ENCODE measurements around the gene ERBB4.
A peak's percentile ranks its signal among the peaks of the same experiment; 100 is the strongest.
"Not testable (repeated sequence)": the region's sequence is repeated elsewhere in the genome, so short reads cannot be mapped to it uniquely, and the experiment has no call there.

ERBB4 gene

DNA sequence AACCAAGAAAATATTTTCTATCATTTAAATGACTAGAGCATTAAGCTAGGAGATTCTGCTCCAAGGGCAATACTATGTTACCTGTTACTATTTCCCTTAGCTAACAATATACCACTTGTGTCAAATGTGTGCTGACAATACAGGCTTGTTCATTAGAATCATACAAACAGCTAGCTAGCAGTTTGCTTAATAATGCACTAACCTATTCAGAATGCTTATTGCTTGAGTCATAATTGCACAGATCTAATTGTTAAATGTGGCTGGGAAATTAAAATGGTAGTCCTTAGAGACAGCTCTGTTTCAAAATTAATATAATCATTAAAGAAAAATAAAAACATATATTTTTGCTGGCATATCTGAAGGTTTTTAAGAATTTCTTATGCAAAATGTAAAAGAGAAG is 344.2 kb downstream of the ERBB4 start:
- DNase-seq, result no peak

DNA sequence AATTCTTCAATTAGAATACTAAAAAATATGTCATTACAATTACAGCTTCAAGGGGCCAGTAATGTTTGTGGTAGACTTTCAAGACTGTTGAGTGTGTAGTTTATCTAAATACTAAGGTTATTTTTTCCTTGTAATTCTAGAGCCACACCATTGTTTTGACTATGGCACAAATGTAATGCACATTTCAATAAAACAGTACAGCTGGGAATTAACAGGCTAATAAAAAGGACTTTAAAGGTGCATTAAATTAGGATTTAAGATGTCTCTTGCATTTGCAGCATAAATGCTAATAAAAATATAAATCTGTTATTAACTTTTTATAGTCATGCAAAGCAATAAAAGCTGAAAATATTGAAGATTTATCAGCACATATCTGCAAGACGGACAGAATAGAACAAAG is 344.8 kb downstream of the ERBB4 start:
- no peak for DNase-seq

DNA sequence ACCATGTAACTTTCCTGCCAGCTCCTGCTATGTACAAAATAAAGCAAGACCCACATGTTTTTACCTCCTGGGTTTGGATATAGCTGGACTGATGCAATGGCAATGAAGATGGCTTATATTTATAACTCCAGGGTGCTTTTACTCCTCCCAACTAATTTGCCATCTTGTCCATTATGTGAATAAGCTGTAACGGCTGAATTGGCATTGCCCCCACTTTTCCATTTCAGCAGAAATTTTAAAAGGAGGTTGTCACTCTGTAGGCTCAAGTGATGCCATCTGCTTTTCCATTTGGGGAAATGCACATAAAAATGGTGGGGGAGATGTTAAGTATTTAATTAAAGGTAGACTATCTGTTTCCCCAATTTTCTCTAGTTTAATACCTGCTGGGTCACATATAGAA is 345.5 kb downstream of the ERBB4 start:
- DNase-seq, result peak; percentile 45

DNA sequence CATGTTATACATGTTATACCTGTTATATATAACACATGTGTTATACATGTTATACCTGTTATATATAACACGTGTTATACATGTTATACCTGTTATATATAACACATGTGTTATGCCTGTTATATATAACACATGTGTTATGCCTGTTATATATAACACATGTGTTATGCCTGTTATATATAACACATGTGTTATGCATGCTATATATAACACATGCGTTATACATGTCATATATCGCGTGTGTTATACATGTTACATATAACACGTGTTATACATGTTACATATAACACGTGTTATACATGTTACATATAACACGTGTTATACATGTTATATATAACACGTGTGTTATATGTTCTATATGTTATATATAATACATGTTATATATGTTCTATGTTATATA is 347.2 kb downstream of the ERBB4 start:
- DNase-seq, result not testable (repeated sequence)

DNA sequence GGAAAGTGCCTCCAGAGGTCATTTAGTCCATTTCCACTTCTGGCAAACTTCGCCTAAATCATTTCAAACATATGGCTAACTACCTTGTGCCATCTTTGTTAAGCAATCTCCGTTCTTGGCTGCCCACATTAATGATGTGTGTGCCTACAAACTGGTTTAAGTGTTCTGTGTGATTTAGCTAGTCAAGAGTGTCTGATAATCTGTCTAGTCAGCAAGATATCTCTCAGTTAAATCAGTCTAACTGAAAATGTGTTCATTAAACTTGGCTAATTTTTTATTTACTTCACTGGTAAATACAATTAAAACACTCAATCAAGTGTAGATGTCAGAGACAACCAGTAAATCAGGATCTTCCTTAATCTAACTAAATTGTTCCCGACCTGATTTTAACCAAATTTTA is 352.4 kb downstream of the ERBB4 start:
- DNase-seq, result no peak

DNA sequence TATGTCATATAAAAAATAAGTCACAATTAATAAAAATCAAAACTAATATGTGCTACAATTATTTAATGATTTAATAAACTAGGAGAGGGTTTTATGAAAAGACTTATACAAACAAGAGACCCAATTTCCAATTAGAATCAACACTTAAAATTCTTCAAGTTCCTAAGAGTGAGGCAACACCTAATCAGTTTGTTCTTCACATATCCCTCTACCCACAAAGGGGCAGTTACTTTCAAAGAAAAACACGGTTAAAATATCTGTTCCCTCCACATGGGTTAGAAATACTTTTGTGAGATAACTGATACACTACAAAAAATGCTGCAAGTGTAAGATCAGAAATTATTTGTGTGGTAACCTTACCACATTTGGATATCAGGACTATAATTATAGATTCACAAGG is 357.0 kb downstream of the ERBB4 start:
- no peak for DNase-seq

DNA sequence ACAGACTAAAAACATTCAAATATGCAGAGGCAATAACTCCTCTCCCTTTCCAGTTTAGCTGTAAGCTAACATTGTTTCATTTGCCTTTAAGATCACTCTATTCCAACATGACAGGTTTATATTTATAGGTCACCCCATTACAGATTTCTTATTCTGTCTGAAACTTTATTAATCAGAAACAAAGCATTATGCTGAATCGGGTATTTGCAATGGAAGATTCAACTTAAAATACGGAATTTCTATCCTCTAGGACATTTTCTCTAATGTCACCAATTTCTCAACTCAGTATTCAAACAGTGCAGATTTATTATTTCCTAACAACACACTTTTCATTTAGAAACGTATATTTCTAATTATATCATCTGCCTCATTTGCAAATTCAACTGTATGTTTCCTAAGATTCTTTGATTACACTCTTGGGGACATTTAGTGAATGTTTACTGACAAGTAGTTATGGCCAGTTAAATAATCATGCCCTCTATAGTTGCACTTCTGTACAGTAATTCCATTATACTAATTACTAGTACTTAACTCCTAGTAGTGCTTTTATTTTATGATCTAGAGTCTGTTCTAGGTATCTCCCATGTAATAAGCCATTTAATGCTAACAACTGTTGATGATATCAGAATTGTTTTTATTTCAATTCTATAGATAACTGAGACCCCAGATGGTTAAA is 358.1 kb downstream of the ERBB4 start:
- no peak for DNase-seq

DNA sequence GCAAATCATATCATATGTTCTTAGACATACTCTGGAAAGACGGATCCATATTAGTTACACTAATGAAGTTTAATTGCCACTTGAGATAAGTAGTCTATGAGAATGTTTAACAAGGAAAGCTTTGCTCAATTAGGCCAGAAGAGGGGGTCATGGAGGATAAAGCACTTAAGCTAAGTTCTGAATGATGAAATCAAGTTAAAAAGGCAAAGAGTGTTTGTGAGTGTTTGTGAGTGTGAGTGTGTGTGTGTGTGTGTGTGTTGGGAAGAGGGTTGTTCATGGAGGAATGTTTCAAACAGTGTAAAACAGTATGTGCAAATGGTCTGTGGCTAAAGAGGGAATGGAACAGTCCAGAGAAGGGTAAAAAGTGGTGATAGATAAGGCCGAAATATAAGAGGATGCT is 360.9 kb downstream of the ERBB4 start:
- peak; percentile 35 for DNase-seq

DNA sequence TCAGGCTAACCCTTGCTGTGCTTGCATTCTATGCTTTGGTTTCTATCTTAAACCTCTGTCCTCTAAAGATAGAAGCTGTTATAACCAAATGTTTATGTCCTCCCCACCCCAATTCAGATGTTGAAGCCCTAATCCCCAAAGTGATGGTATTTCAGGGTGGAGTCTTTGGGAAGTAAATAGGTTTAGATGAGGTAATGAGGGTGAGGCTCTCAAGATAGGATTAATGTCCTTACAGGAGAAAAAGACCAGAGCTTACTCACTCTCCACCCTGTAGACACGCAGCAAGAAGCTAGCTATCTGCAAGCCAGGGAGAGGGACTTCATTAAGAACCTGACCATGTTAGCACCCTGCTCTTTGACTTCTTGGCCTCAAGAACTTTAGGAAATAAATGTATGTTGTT is 362.5 kb downstream of the ERBB4 start:
- DNase-seq, result no peak

DNA sequence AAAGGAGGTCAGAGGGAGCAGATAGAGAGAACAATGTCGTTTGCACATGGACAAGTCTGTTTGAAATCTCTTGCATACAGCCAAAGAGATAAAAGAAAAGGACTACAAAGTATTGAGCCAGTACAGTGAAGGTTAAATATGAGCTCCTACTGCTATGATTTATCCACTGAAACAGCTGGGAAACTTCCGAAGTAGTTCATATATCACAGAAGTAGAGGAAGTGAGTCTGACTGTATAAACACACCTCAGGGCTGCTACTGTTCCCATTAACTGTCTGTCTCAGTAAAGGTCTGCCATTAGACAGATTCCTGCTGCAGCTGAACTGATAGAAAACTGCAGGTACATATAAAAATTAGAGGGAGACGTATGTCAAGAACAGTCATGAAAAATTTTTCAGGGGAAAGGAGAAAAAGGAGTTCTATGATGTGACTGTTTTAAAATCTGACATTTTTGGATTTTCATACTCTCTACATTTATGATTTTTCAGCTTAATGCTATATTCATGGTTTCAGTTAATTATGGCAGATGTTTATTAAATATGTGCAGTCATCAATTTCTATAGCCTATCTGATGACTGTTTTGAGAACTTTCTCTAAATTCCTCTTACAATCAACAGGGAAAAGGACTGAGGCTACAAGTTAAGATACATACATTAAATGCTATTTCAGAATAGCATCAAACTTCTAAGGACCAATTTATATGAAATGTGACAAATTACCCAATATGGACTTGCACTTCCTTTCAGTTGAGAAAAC is 364.7 kb downstream of the ERBB4 start:
- no peak for DNase-seq

DNA sequence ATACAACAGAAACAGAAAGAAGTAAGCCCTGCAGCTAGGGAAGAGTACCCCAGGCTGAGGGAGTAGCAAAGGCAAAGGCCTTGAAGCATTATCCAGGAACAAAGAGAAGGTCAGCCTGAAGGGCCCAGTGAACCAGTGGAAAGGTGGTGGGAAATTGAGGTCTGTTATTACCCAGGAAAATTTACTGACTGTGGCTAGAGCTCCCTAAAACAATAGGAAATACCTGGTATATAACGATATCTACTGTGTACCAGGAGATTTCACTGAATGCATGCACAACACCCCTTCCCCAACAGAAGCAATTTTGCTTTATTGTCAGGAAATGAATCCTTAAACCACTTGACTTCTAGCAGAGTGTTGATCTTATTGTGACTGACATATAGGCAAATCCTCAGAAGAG is 365.3 kb downstream of the ERBB4 start:
- no peak for DNase-seq

DNA sequence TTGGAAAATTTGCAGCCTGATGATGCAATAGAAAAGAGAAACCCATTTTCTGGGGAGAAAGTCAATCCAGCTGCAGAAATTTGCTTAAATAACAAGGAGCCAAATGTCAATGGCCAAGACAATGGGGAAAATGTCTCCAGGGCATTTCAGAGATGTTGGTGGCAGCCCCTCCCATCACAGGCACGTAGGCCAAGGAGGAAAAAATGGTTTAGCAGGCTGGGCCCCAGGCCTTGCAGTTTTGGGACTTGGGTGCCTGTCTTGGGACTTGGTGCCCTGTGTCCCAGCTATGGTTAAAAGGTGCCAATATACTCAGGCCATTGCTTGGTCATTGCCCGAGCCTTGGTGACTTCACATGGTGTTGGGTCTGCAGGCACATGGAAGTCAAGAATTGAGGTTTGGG is 368.2 kb downstream of the ERBB4 start:
- DNase-seq, result no peak

DNA sequence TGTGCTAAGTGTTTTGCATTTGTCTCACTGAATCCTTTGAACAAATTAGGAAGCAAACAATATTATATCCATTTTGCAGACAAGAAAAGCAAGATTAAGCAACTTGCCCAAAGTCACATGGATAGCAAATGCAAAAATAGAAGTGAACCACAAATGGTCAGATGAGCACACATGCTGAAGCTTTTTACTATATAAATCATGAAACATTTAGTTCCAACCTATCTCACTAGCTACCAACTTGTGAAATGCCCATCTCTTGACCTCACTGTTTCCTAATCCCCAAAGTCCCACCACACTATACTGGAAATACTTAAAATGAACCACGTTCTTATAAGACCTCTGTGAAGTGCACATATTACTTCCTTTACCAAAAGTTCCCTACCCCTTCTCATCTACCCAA is 380.5 kb downstream of the ERBB4 start:
- DNase-seq, result no peak

DNA sequence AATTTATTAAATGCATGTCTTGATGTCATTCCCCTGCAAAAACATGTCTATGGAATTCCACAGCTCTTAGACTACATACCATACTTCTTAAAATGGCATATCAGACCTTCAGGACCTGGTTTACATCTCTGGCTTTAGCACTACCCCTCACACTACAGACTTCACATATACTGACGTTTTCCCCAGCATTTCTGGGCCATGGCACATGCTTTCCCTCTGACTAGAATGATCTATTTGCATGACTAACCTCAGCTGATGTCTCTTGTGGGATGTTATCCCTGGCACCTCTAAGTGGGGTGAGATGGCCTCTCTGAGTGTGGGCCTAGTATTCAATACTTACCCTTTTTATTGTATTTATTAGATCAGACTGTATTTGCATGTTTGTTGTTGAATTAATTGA is 381.6 kb downstream of the ERBB4 start:
- DNase-seq, result no peak

DNA sequence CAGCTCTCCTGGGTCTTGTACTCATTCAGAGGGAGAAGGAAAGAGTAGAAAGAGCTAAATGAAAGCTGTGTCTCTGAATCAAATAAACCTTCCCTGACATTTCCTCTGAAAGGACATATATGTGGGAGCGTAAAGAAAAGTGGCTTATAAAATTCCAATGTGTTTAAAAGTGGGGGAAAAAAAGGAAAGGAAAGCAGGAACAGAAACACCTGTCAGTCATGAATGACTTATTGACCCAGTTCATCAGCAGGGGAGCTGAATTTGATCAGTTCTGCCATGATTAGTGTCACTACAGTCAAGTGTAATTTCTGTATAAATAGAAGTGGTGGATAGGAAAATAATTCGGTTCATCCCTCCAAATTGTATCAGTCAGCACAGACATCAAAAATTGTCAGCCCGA is 382.5 kb downstream of the ERBB4 start:
- DNase-seq, result no peak

DNA sequence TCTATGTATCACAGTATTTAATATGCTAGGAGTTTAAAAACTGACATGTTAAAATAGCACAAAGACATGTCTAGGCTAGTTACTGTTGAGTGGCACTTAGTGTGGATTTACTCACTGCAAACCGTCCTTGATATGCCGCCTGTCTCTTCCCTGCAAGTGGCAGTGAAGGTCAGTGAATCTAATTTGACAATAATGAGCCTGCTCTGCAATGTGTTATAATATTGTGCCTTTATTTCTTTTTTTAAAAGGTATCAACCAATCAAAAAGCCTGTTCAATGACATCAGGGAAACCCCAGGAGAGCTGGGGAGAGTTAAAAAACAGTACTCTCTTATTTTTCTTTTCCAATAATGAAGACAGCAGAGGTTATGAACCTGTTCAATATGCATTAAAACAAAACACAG is 384.1 kb downstream of the ERBB4 start:
- no peak for DNase-seq

DNA sequence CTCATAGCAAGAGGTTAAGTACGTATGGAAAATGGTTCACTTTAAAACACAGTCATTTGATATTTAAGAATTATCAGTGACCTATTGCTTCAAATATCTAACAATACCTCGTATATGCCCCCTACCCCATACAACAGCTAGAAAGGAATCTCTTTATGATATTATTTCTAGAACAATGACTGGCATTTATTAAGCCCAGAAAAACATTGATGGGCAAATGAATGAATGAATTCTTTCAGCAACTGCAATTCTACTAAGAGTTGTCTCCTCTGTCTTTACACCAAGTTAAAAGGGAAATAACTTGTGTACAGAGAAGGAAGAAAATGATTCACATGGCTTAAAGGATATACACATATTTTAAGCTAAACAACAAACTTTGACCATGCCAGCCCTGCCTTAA is 384.7 kb downstream of the ERBB4 start:
- DNase-seq, result no peak

DNA sequence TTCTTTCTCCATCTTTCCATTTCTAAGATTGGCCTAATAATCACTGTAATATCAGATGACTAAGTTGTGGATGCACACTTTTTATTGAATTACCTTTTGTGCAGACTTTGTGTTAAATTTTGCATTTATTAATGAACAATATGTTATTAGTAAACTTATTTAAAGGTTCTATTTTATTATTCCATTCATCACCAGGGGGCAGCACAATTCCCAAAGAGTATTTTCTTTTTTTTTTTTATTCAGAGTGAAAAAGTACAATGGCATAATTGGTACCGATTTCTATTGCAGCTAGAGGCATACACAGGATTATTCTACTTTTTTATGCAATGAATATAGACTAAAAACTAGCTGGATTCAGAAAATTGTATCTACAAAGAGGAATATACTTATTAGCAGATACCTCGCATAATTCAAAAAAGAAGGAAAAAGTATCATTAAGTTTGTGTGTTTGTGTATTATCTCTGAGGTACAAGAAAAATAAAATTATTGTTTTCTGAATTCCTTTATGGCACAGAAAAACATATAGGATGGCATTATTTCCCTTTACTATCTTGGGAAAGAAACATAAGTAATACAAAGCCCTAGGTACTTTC is 390.6 kb downstream of the ERBB4 start:
- no peak for DNase-seq

DNA sequence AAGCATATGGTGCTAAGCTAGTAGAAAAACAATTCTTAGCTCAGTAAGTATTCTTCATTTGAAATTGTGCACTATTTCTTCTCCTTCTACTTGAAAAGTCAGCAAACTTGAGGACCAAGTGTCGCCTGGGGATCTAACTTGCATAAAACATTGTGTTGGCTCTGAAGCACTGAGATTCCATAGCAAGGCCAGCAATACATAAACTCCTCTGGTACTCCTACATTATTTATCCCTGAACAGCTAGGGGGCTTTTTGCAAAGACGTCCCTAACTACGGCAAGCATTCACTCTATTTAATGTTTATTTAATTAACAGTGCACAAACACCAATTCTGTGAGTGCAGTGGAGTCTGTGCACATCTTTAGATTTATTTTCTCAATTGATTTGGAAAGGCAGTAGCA is 392.2 kb downstream of the ERBB4 start:
- DNase-seq, result no peak

DNA sequence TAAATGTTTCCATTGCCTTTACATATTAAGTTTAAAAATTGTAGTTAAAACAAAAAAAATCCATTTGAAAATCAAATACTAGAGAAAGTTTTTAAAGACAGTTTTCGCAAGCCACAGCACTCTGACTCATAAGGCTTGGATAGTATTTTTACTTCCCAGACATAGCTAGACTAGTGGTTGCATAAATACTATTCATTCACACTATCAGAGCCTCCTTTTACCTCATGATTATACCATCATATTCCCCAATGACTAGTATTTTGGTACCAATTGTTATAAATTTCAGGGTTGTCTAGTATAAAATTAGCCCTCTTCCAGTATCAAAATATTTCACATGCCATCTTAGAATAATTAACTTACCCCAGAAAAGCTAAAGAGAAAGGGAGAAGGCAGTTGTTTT is 393.5 kb downstream of the ERBB4 start:
- no peak for DNase-seq

DNA sequence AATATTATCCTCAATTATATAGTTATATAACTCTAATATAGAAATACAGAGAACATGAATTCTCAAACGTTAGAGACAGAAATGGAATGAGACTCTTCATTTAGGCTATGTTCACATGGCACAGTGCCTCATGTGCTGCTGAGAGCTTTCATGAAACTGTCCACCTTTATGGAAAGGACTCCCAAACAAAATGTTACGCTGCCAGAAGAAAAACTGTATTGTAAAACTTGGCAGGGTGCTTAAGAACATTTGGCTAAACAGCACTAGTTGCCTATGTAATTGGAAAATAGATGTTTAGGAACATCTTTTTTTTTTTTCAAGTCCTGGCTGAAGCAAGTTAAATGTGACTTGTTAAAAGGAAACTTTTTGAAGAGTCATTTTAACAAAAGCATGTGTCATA is 396.0 kb downstream of the ERBB4 start:
- DNase-seq, result peak; percentile 14

DNA sequence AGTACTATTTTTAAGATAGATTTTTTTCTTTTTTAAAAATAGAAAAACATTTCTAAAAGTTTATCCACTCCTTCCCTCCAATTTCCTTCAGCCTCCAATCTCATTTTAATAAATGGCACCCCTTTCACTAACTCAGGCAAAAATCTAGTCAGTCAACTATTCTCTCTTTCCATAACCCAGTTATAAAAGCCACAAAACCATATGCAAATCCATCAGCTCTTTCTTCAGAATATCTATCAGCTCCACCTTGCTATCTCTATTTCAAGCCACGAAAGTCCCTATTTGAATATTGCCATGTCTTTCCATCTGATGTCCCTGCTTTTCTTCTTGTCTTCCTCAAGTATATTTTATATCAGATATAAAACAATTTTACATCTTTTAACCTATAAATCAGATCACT is 397.1 kb downstream of the ERBB4 start:
- DNase-seq, result no peak

DNA sequence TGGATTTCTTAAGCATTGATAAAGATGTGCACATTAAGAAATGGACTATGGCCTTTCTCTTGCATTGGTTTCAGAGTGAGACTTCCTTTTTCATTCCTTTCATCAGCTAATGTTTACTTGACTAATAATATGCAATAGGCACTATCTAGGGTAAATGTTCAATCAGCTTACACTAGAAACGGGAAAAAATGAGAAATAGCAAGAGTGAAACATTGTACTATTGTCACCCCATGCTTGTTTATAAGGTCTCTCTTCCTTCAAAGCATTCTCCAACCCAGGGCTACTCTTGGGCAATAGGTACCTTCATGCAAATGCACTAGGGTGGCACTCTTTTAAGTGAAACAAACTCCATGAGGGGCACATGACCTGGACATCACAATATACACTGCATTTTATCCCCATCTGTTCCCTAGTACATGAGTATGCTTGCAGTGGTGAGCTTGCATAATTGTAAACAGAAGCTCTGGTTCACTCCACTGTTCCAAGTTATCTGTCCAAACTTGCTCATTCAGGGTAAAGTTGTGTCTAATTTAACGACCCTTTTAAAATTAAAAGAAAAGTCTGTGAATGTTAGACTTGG is 402.3 kb downstream of the ERBB4 start:
- peak; percentile 91 for DNase-seq

DNA sequence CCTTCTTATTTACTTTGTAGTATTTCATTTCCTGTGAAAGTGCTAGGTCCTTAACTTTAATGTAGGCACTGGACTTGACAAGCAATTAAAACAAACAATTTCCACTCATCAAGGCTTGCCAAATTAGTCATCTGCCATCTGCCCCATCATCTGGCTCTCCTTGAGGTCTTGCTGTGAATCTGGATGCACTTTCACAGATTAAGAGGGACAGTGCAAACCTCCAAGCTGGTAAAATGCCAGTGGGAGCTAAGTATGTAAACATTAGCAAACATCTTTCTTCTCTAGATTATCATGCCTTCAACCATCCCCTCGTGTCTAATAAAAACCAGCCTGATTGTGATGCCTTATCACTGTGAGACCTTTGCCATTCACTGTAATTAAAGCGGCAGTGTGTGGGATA is 402.9 kb downstream of the ERBB4 start:
- peak; percentile 98 for DNase-seq
